Activated CD4-positive, alpha-beta memory T cell treated with anti-CD3 and anti-CD28 coated beads, Interleukin-2, amount 10 ng/mL, durations not matched to agents 7 days and 5 days (primary cell): ENCODE results near the gene USP53. TPM values are rescaled to one million over a fixed set of nuclear protein-coding genes. Genes with fewer than 3 reads are reported as not detected.
A peak's percentile ranks its signal among the peaks of the same experiment; 100 is the strongest.
"Not testable (repeated sequence)": the region's sequence is repeated elsewhere in the genome, so short reads cannot be mapped to it uniquely, and the experiment has no call there.

Source experiments
- CTCF ChIA-PET: fragments of 350-600 bp; sonication (Branson Sonifier 250); formaldehyde crosslinking; loops from one replicate; lab custom pipeline; 2021; ENCODE audit warnings: antibody characterized with exemption, inconsistent platforms; lab: Charles Lee
- POLR2A ChIA-PET: fragments of 350-600 bp; sonication (Branson Sonifier 250); formaldehyde crosslinking; loops from one replicate; lab custom pipeline; 2021; ENCODE audit warnings: antibody characterized with exemption; lab: Charles Lee
- DNase-seq: peaks from one replicate; pipeline ENCODE4 v3.0.0-alpha.2; 2020
- H3K27ac Mint-ChIP-seq: one replicate; pipeline ENCODE4 v1.8.0; 2021; ENCODE audit warnings: mild to moderate bottlenecking, mixed read lengths
- H3K27me3 Mint-ChIP-seq: one replicate; pipeline ENCODE4 v1.8.0; 2021; ENCODE audit warnings: mixed read lengths
- H3K36me3 Mint-ChIP-seq: one replicate; pipeline ENCODE4 v1.8.0; 2021; ENCODE audit warnings: low read depth, mixed read lengths
- H3K4me1 Mint-ChIP-seq: one replicate; pipeline ENCODE4 v1.8.0; 2021; ENCODE audit warnings: mixed read lengths
- H3K4me3 Mint-ChIP-seq: one replicate; pipeline ENCODE4 v1.8.0; 2021; ENCODE audit warnings: mild to moderate bottlenecking, mixed read lengths
- H3K9me3 Mint-ChIP-seq: one replicate; pipeline ENCODE4 v1.8.0; 2021; ENCODE audit warnings: mixed read lengths
- total RNA-seq, 2 experiments: library from RNA; stranded (reverse); gene quantifications; one replicate each; pipeline ENCODE4 v1.2.3, GENCODE V29; 2021

Gene USP53
- total RNA-seq, result 1 to 10 TPM; 6.5 to 7.1 TPM

DNA sequence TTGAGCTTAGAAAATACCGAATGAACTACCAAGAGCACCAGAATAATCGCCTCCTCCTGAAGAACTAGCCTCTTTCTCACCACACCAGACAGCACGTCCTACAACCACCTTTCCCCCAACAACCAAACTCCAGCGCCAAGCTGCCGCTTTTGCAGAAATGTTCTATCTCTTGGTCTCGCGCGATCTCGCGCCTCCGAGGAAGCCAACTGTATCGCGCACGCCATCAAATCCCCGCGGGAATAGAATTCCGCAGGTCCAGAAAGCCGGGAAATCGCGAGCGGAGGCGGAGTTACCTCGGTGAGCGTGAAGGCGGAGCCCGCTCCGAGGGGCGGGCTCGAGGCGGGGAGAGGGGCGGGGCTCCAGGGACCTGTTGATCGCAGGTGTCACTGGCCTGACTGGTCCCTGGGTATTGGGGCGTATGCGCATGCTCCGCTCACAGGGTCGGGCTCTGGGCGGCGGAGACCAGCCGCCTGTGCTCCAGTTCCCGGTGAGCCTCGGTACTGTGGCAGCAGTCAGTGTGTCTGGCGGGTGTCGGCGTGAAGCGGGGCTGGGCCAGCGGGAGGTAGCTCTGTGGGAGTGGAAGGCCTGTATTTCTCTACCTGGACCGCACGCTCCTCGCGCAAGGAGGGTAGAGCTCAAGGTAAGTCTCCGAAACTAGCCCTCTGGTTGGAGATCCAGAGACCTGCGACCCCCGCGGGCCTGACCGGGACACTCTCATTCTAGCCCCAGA is at the start of gene USP53:
Gene USP53 (plus strand): TSS at position 480 of the 730 bp plus-strand sequence. CDS start 27,047 bp downstream, outside the sequence.
- CTCF ChIA-PET, result interaction anchor here (0.8 to 1.5 kb wide), 7 partner anchors 21 to 242 kb away, joined by 3 to 11 read pairs (median 5); a partner anchor contains a TSS
- DNase-seq, result peak; percentile 96
- Mint-ChIP-seq H3K27ac (peak within 1 kb of the TSS; percentile 89), H3K27me3 (peaks cover 7% of the 10 kb centered on the region), H3K36me3 (peaks cover 2% of the 10 kb centered on the region), H3K9me3 (no peaks in the 10 kb centered on the region), H3K4me3 (peak within 1 kb of the TSS; percentile 88), H3K4me1 (peaks cover 32% of the 10 kb centered on the region)
- POLR2A ChIA-PET, result interaction anchor here (0.8 to 3.0 kb wide), 11 partner anchors 9 to 242 kb away, joined by 3 to 43 read pairs (median 4); a partner anchor contains a TSS

DNA sequence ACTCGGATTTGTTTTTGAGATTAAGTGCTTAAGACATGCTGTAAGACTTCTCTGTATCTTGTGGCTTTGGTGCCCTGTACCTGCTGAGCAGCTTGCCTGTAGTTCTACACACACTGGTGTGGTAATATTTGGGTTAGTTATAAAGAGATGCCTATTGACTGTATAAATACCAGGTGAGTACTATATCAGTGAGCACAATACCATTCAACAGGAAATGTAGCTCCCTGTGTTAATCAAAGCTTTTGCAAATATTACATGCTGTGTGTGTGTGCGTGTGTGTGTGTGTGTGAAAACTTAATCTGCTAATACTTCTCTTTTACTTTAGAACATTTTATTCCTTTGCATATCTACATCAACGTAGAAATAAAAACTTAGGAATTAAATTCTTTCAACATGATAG is 46.7 kb upstream of the USP53 start:
- Mint-ChIP-seq H3K27ac (no peak overlapping the region), H3K27me3 (peaks cover 6% of the 10 kb centered on the region), H3K36me3 (no peaks in the 10 kb centered on the region), H3K9me3 (no peaks in the 10 kb centered on the region), H3K4me3 (no peak overlapping the region), H3K4me1 (no peaks in the 10 kb centered on the region)
- ChIA-PET POLR2A (no interaction called here), CTCF (no interaction called here)
- DNase-seq, result no peak

DNA sequence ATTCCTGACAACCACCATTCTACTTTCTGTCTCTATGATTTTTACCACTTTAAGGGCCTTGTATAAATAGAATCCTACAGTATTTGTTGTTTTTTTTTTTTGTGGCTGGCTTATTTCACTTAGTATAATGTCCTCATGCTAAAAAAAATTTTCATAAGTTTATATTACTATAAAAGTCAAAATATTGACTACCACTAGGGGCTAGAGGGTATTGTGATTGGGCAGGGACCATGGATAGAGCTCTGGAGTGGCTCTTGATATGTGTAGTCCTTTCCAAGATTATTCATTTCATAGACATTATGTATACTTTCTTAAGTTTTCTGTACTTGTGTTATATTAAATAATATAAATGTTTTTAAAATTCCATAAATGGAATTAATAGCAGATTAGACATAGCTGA is 42.3 kb upstream of the USP53 start:
- CTCF ChIA-PET, result interaction anchor here (0.5 kb wide), 1 partner anchor 388 kb away, joined by 4 read pairs; no protein-coding TSS in a partner anchor
- Mint-ChIP-seq H3K27me3 (no peaks in the 10 kb centered on the region), H3K4me1 (peaks cover 2% of the 10 kb centered on the region), H3K4me3 (no peak overlapping the region), H3K9me3 (no peaks in the 10 kb centered on the region), H3K27ac (no peak overlapping the region), H3K36me3 (no peaks in the 10 kb centered on the region)
- POLR2A ChIA-PET, result no interaction called here
- DNase-seq, result no peak

DNA sequence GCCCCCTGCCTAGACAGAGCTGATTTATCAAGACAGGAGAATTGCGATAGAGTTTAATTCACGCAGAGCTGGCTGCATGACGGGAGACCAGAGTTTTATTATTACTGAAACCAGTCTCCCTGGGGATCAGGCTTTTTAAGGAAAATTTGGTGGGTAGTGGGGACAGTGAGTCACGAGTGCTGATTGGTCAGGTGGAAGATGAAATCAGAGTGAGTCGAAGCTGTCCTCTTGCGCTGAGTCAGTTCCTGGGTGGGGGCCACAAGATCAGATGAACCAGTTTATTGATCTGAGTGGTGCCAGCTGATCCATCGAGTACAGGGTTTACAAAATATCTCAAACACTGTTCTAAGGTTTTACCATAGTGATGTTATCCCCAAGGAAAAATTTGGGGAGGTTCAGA is 40.3 kb upstream of the USP53 start:
- peaks cover 2% of the 10 kb centered on the region for H3K4me1 Mint-ChIP-seq
- no peak overlapping the region for H3K27ac Mint-ChIP-seq
- DNase-seq, result no peak
- CTCF ChIA-PET, result no interaction called here
- no peaks in the 10 kb centered on the region for H3K36me3 Mint-ChIP-seq
- peaks cover 3% of the 10 kb centered on the region for H3K27me3 Mint-ChIP-seq
- H3K9me3 Mint-ChIP-seq, result no peaks in the 10 kb centered on the region
- H3K4me3 Mint-ChIP-seq, result no peak overlapping the region
- POLR2A ChIA-PET, result no interaction called here

DNA sequence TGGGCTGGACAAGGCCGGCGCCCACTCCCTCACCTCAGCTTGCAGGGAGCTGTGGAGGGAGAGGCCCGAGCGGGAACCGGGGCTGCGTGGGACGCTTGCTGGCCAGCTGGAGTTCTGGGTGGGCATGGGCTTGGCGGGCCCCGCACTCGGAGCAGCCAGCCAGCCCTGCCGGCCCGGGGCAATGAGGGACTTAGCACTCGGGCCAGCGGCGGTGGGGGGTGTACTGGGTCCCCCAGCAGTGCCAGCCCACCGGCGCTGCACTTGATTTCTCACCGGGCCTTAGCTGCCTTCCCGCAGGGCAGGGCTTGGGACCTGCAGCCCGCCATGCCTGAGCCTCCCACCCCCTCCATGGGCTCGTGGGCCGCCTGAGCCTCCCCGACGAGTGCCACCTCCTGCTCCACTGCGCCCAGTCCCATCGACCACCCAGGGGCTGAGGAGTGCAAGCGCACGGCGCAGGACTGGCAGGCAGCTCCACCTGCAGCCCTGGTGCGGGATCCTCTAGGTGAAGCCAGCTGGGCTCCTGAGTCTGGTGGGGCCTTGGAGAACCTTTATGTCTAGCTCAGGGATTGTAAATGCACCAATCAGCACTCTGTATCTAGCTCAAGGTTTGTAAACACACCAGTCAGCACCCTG is 38.7 kb upstream of the USP53 start:
- DNase-seq, H3K9me3 Mint-ChIP-seq, H3K4me3 Mint-ChIP-seq, POLR2A ChIA-PET, CTCF ChIA-PET, H3K4me1 Mint-ChIP-seq, H3K27ac Mint-ChIP-seq, H3K27me3 Mint-ChIP-seq, H3K36me3 Mint-ChIP-seq: not testable (repeated sequence)

DNA sequence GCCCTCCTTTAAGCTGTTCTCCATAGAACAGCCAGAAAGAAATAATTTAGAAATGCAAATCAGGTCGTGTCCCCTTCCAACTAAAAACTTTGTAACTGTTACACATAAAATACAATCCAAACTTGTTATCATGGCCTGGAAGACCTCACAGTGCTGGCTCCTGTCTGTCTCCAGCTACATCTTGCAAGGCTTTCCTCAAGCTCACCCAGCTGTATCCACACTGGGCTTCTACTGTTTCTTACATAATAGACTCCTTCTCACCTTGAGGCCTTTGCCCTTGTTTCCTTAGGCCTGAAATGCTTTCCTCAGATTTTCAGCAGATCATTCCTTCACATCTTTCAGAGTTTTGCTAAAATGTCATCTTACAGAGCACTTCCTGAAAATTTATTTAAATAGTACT is 33.5 kb upstream of the USP53 start:
- CTCF ChIA-PET, result no interaction called here
- peaks cover 11% of the 10 kb centered on the region for H3K27me3 Mint-ChIP-seq

DNA sequence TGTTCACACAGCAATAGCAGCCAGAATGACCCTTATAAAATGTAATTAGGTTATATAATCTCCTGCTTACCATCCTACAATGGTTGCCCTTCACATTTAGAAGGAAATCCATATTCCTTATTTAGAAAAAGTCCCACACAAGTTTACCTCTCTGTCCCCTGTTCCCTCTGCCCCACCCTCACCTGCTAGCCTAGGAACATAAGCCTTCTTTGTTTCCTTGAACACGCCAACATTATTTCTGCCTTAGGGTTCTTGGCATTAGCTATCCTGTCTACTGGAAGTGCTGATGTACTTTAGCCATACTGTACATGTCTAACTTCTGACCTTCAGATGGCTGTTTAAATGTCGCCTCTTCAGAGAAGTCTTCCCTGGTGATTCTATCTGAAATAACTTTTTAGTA is 28.4 kb upstream of the USP53 start:
- CTCF ChIA-PET, result no interaction called here
- Mint-ChIP-seq H3K9me3 (no peaks in the 10 kb centered on the region), H3K36me3 (no peaks in the 10 kb centered on the region), H3K4me1 (no peaks in the 10 kb centered on the region), H3K27ac (no peak overlapping the region), H3K27me3 (peaks cover 5% of the 10 kb centered on the region), H3K4me3 (no peak overlapping the region)
- POLR2A ChIA-PET, result no interaction called here
- no peak for DNase-seq

More for the DNA sequence above, 33.5 kb upstream of the USP53 start:
- POLR2A ChIA-PET, result no interaction called here
- no peak overlapping the region for H3K4me3 Mint-ChIP-seq
- DNase-seq, result no peak
- no peaks in the 10 kb centered on the region for H3K36me3 Mint-ChIP-seq
- H3K27ac Mint-ChIP-seq, result no peak overlapping the region
- no peaks in the 10 kb centered on the region for H3K9me3 Mint-ChIP-seq
- no peaks in the 10 kb centered on the region for H3K4me1 Mint-ChIP-seq

DNA sequence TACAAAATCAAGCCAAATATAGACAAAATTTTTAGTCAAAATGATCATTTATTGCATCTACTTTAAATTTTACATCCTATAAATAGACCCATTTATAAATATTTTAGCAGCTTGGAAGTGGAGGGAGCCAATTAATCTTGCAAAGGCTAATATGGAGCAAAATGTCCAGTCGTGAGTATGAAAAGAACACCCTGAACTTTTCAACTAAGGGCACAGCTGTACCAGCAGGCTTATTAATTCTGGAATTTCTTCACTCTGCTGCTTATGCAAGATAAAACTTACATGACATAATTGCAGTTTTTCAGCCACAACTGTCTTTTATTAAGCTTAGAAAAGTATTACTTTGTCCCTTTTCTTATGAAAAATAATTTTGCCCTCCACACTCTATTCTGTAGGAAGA is 22.9 kb upstream of the USP53 start:
- no peak for DNase-seq
- H3K27ac Mint-ChIP-seq, result no peak overlapping the region
- ChIA-PET POLR2A (interaction anchor here (2.3 kb wide), 1 partner anchor 23 kb away, joined by 8 read pairs; the partner anchor contains the start of gene USP53), CTCF (no interaction called here)
- no peak overlapping the region for H3K4me3 Mint-ChIP-seq
- H3K27me3 Mint-ChIP-seq, result peaks cover 3% of the 10 kb centered on the region
- no peaks in the 10 kb centered on the region for H3K9me3 Mint-ChIP-seq
- no peaks in the 10 kb centered on the region for H3K4me1 Mint-ChIP-seq
- no peaks in the 10 kb centered on the region for H3K36me3 Mint-ChIP-seq

DNA sequence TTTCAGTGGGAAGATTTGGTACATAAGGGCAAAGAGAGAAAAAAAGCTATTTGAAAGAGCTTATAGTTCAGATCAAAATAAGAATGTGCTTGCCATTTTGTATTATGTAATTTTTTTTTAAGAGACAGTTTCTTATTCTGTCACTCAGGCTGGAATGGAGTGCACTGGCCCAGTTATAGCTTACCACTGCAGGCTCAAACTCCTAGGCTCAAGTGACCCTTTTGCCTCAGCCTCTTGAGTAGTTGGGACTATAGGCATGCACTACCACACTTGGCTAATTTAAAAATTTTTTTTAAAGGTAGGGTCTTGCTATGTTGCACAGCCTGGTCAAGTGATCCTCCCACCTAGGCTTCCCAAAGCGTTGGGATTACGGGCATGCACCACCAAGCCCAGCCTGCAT is 22.2 kb upstream of the USP53 start:
- H3K9me3 Mint-ChIP-seq, result no peaks in the 10 kb centered on the region
- no peak overlapping the region for H3K4me3 Mint-ChIP-seq
- CTCF ChIA-PET, result no interaction called here
- no peak overlapping the region for H3K27ac Mint-ChIP-seq
- no peak for DNase-seq
- H3K27me3 Mint-ChIP-seq, result peaks cover 1% of the 10 kb centered on the region
- POLR2A ChIA-PET, result interaction anchor here (2.3 kb wide), 1 partner anchor 22 kb away, joined by 8 read pairs; the partner anchor contains the start of gene USP53
- H3K4me1 Mint-ChIP-seq, result no peaks in the 10 kb centered on the region
- H3K36me3 Mint-ChIP-seq, result no peaks in the 10 kb centered on the region

DNA sequence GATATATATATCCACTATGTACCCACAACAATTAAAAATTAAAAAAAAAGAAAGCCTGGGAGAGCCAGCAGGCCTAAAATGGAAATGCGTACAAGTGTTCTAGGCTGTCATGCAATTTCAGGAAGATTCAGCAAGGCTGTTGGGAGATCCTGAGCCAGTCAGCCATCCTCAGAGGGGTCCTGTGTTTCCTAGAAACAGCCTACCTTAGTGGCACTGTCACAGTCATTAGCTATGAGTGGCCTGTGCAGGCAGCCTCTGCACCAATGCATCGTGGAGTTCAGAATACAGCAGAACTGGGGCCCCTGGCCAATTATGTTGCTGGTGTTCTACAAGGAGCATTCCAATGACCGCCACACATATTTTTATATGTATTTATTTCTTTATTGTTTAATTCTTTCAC is 21.0 kb upstream of the USP53 start:
- ChIA-PET POLR2A (interaction anchor here (2.3 kb wide), 1 partner anchor 21 kb away, joined by 8 read pairs; the partner anchor contains the start of gene USP53), CTCF (no interaction called here)
- H3K27me3 Mint-ChIP-seq, result peaks cover 1% of the 10 kb centered on the region
- no peaks in the 10 kb centered on the region for H3K4me1 Mint-ChIP-seq
- no peak for DNase-seq
- no peak overlapping the region for H3K27ac Mint-ChIP-seq
- H3K9me3 Mint-ChIP-seq, result no peaks in the 10 kb centered on the region
- H3K4me3 Mint-ChIP-seq, result no peak overlapping the region
- H3K36me3 Mint-ChIP-seq, result no peaks in the 10 kb centered on the region

DNA sequence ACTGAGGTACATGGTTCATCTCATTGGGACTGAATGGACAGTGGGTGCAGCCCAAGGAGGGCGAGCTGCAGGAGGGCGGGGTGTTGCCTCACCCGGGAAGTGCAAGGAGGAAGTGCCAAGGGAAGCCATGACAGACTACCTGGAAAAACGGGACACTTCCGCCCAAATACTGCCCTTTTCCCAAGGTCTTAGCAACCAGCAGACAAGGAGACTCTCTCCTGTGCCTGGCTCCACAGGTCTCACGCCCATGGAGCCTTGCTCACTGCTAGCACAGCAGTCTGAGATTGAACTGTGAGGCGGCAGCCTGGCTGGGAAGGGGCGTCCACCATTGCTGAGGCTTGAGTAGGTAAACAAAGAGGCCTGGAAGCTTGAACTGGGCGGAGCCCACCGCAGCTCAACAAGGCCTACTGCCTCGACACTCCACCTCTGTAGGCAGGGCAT is 14.7 kb upstream of the USP53 start:
- Mint-ChIP-seq H3K4me1 (no peaks in the 10 kb centered on the region), H3K36me3 (no peaks in the 10 kb centered on the region), H3K4me3 (no peak overlapping the region), H3K27me3 (peaks cover 5% of the 10 kb centered on the region), H3K9me3 (no peaks in the 10 kb centered on the region), H3K27ac (no peak overlapping the region)
- ChIA-PET POLR2A (interaction anchor here (1.6 kb wide), 1 partner anchor 14 kb away, joined by 4 read pairs; the partner anchor contains the start of gene USP53), CTCF (no interaction called here)
- DNase-seq, result no peak

DNA sequence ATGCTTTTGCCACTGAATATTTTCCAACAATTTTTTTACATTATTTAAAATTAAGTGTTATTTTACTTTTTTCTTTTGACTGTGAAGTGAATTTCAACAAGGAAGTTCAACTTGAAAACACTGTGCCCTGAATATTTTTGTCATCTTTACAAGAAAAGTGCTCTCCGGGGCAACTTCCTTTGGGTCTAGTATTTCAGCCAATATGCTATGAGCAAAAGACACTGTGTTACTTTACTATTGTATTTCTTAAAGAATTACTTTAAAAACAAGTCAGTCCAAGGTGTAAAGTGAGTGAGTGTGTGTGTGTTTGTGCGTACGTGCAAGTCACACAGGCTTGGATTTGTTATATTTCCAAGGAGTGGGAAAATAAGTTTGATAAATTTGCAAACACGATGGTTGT is 7.6 kb upstream of the USP53 start:
- H3K27ac Mint-ChIP-seq, result no peak overlapping the region
- H3K27me3 Mint-ChIP-seq, result peaks cover 4% of the 10 kb centered on the region
- ChIA-PET POLR2A (no interaction called here), CTCF (no interaction called here)
- H3K36me3 Mint-ChIP-seq, result no peaks in the 10 kb centered on the region
- no peak for DNase-seq
- H3K4me3 Mint-ChIP-seq, result no peak overlapping the region
- H3K4me1 Mint-ChIP-seq, result peaks cover 10% of the 10 kb centered on the region
- H3K9me3 Mint-ChIP-seq, result no peaks in the 10 kb centered on the region

DNA sequence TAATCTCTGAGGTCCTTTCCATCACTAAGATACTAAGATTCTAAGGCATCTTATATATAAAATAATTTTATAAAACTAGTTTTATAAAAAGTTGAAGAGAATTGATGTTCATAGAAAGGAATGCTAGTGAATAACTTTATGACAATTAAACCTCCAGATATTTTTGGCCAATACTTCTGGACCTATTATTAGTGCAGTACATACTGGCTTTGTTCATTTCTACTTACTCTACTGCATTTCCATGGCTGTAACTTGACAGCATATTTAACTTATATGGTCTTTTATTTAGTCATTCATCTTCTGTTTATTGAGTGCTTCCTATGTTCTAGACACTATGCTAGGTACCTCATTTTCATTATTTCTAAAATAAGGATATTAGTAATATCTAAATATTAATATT is 6.8 kb upstream of the USP53 start:
- H3K27me3 Mint-ChIP-seq, result peaks cover 3% of the 10 kb centered on the region
- no peaks in the 10 kb centered on the region for H3K36me3 Mint-ChIP-seq
- DNase-seq, result no peak
- CTCF ChIA-PET, result no interaction called here
- H3K4me1 Mint-ChIP-seq, result peaks cover 11% of the 10 kb centered on the region
- POLR2A ChIA-PET, result no interaction called here
- no peak overlapping the region for H3K4me3 Mint-ChIP-seq
- H3K9me3 Mint-ChIP-seq, result no peaks in the 10 kb centered on the region
- H3K27ac Mint-ChIP-seq, result no peak overlapping the region
